Vagina (tissue), 2 donors: ENCODE data around the gene STH.

Source experiments
- CTCF ChIP-seq, 3 experiments: fragments of 450-650 bp in 2 of 3; fragments of 200-600 bp in 1 of 3; sonication (generic) in 1 of 3; IDR thresholded peaks; one replicate each; pipeline ENCODE4 v1.5.1; 2017 to 2019; ENCODE audit warnings: antibody characterized with exemption in 3 of 3, mild to moderate bottlenecking in 2 of 3, moderate library complexity in 2 of 3
- POLR2A ChIP-seq, 2 donors: fragments of 450-650 bp; IDR thresholded peaks; one replicate each; pipeline ENCODE4 v1.6.1; 2017; ENCODE audit warnings: antibody characterized with exemption in 2 of 2, mild to moderate bottlenecking in 2 of 2, moderate library complexity in 2 of 2

- TF ChIP-seq CTCF (IDR thresholded peaks at IDR 0.05), result no peak
- TF ChIP-seq POLR2A (IDR thresholded peaks at IDR 0.05), result no peak
Observed at GRCh38 chr17:45996282-45996937, 2.6 kb upstream of the STH start.
